MCF 10A (cell line): ENCODE data around the gene MST1. TPM values are rescaled to one million over a fixed set of nuclear protein-coding genes. Genes with fewer than 3 reads are reported as not detected.

Experiments used
- BruUV-seq: library from RNA; stranded (reverse); fragments of 400-500 nt; replicated peaks from 2 replicates; lab custom pipeline; 2021; lab: Mats Ljungman, UMichigan
- CTCF ChIA-PET: fragments of 300-600 bp; sonication (Branson Sonifier 250); formaldehyde crosslinking; extraction: SDS; loops from one replicate; lab custom pipeline; 2021; ENCODE audit warnings: antibody characterized with exemption, inconsistent platforms; lab: Yijun Ruan, JAX
- POLR2A ChIA-PET: fragments of 300-600, 350-650 bp; sonication (Branson Sonifier 250); formaldehyde crosslinking; extraction: SDS; loops from one replicate; lab custom pipeline; 2020; ENCODE audit warnings: antibody characterized with exemption, inconsistent platforms; lab: Yijun Ruan, JAX
- DNase-seq: peaks from one replicate; pipeline ENCODE4 v3.0.0-alpha.2; 2018; ENCODE audit not compliant: unreplicated experiment
- H3K27ac Mint-ChIP-seq: one replicate; pipeline ENCODE4 v1.8.0; 2022; ENCODE audit warnings: mild to moderate bottlenecking, low read depth, mixed read lengths; ENCODE audit not compliant: unreplicated experiment
- H3K27me3 Mint-ChIP-seq: one replicate; pipeline ENCODE4 v1.8.0; 2022; ENCODE audit warnings: mixed read lengths; ENCODE audit not compliant: insufficient read depth, unreplicated experiment
- H3K36me3 Mint-ChIP-seq: one replicate; pipeline ENCODE4 v1.8.0; 2022; ENCODE audit warnings: mild to moderate bottlenecking, moderate library complexity, mixed read lengths; ENCODE audit not compliant: insufficient read depth, unreplicated experiment
- H3K4me1 Mint-ChIP-seq: one replicate; pipeline ENCODE4 v1.8.0; 2022; ENCODE audit warnings: mixed read lengths; ENCODE audit not compliant: insufficient read depth, unreplicated experiment
- H3K4me3 Mint-ChIP-seq: one replicate; pipeline ENCODE4 v1.8.0; 2022; ENCODE audit warnings: mild to moderate bottlenecking, moderate library complexity, mixed read lengths; ENCODE audit not compliant: unreplicated experiment
- H3K9me3 Mint-ChIP-seq: one replicate; pipeline ENCODE4 v1.8.0; 2022; ENCODE audit warnings: mixed read lengths; ENCODE audit not compliant: unreplicated experiment
- CTCF ChIP-seq: fragments of 200-600 bp; IDR thresholded peaks from one replicate; pipeline ENCODE4 v1.8.0; 2022; ENCODE audit warnings: antibody characterized with exemption, mild to moderate bottlenecking; ENCODE audit not compliant: unreplicated experiment
- intact Hi-C: fragments of 100-400 bp; cut with micrococcal nuclease; formaldehyde crosslinking; loops from 2 replicates; pipeline ENCODE4 v1.14.1; 2022
- total RNA-seq: library from RNA; stranded (reverse); gene quantifications from 2 replicates; pipeline ENCODE4 v1.2.3, GENCODE V29; 2022

MST1 gene
- total RNA-seq, 1 experiment from 2014 or later: 18.2 TPM

DNA sequence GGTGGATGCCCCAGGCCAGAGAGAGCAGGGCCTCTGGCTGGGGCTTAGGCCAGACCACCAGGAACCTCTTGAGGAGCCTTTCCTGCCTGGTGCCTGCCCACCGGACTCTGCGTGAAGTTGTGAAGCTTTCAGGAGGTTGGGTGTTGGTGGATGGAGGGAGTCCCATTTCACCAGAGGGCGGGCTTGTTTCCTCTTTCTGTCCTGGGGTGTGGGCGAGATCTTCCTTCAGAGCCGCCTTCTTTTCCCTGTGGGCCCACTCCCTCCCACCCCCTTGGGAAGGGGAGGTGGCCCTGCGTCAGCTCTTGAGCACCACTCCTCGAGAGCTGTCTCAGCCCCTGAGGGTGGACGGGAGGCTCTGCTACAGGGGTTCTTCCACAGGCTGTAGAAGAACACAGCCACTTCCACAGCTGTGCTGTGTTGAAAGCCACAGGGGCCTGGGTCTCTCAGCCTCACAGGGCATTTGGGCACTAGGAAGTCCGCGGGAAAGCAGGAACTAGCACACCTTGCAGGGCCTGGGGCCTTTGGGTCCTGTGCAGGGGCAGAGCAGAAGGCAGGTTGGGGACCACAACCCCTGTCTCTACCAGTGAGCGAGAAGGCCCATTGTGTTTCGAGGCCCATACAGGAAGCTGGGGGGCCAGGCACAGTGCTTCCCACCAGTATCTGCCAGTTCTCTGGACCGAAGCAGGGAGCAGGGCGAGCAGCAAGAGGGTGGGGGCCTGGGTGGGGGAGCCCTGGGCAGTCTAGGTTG lies 28.1 kb upstream of the MST1 start:
- TF ChIP-seq CTCF: no peak
- intact Hi-C loops: no loop called here
- Mint-ChIP-seq H3K4me1 (peaks cover 9% of the 10 kb centered on the region), H3K9me3 (no peaks in the 10 kb centered on the region), H3K27me3 (no peaks in the 10 kb centered on the region), H3K27ac (no peak overlapping the region), H3K36me3 (peaks cover 47% of the 10 kb centered on the region), H3K4me3 (no peak overlapping the region)
- no peak for DNase-seq
- no TSS peak for BruUV-seq
- POLR2A ChIA-PET: interaction anchor here (0.6 kb wide), 1 partner anchor 74 kb away, joined by 3 read pairs; no protein-coding TSS in a partner anchor
- CTCF ChIA-PET: interaction anchor here (0.6 to 1.3 kb wide), 4 partner anchors 10 to 189 kb away, joined by 3 read pairs; no protein-coding TSS in a partner anchor

DNA sequence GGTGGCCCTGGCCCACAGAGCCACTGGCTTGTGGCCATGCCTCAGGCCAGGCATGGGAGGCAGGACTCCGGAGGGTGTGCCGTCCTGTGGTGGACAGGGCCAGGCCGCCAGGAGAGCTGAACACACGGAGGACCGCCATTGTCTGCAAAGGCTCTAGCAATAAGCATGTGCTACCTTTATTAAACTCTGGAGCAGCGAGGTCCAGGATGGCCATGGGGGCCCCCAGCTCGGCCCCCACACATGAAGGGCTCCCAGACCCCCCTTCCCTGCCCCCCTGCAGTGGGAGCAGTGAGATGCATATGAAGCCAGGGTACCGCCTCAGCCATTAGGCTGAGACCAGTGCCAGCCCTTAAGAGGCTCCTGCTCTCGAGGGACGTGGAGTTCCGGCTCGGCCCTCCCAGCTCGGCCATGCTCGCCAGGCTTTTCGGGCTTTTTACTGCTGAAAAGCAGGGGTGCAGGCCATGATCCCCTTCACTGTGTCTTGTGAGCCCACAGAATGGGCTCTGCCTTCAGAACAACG lies 27.5 kb upstream of the MST1 start:
- intact Hi-C loops: no loop called here
- CTCF ChIA-PET: interaction anchor here (0.9 to 1.6 kb wide), 2 partner anchors 9 to 123 kb away, joined by 3 to 4 read pairs; no protein-coding TSS in a partner anchor
- Mint-ChIP-seq H3K27me3 (no peaks in the 10 kb centered on the region), H3K4me1 (peaks cover 9% of the 10 kb centered on the region), H3K4me3 (no peak overlapping the region), H3K36me3 (peaks cover 41% of the 10 kb centered on the region), H3K9me3 (no peaks in the 10 kb centered on the region), H3K27ac (no peak overlapping the region)
- TF ChIP-seq CTCF: no peak
- no peak for DNase-seq
- POLR2A ChIA-PET: no interaction called here
- BruUV-seq: no TSS peak

DNA sequence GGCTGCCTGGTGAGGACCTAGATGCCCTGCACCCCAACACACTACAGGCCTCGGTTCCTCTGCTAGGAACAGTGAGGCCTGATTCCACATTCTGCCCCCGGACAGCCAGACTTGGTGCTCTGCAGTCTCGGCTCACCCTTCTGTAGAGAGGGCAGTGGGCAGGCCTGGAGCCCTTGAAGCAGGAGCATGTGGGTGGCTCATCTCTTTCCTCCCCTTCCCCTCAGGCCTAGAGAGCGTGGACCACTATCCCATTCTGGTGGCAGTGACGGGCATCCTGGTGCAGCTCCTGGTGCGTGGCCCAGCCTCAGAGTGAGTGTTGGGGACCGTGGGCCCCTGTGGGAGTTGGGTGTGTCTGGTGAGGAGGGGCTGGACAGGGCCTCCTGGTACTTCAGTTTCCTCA lies 26.9 kb upstream of the MST1 start:
- Mint-ChIP-seq H3K27me3 (no peaks in the 10 kb centered on the region), H3K4me1 (peaks cover 8% of the 10 kb centered on the region), H3K36me3 (peaks cover 35% of the 10 kb centered on the region), H3K4me3 (no peak overlapping the region), H3K27ac (no peak overlapping the region), H3K9me3 (no peaks in the 10 kb centered on the region)
- TF ChIP-seq CTCF: no peak
- CTCF ChIA-PET: interaction anchor here (0.5 to 1.6 kb wide), 2 partner anchors 123 to 147 kb away, joined by 4 read pairs; no protein-coding TSS in a partner anchor
- intact Hi-C loops: no loop called here
- POLR2A ChIA-PET: interaction anchor here (0.6 kb wide), 1 partner anchor 8 kb away, joined by 3 read pairs; the partner anchor contains the start of gene GMPPB
- BruUV-seq: no TSS peak
- no peak for DNase-seq

GRCh38 chr3:49715611-49716121 lies 26.4 kb upstream of the MST1 start:
- Mint-ChIP-seq H3K4me1 (peaks cover 4% of the 10 kb centered on the region), H3K36me3 (peaks cover 30% of the 10 kb centered on the region), H3K27me3 (no peaks in the 10 kb centered on the region), H3K27ac (no peak overlapping the region), H3K9me3 (no peaks in the 10 kb centered on the region), H3K4me3 (no peak overlapping the region)
- CTCF ChIA-PET: interaction anchor here (0.5 to 1.6 kb wide), 2 partner anchors 124 to 148 kb away, joined by 4 read pairs; no protein-coding TSS in a partner anchor
- DNase-seq: no peak
- no TSS peak for BruUV-seq
- no peak for TF ChIP-seq CTCF
- intact Hi-C loops: no loop called here
- POLR2A ChIA-PET: interaction anchor here (0.6 kb wide), 1 partner anchor 8 kb away, joined by 3 read pairs; the partner anchor contains the start of gene GMPPB
